ENCODE data around the gene FBXO42. TPM values are rescaled to one million over a fixed set of nuclear protein-coding genes. Genes with fewer than 3 reads are reported as not detected.
A peak's percentile ranks its signal among the peaks of the same experiment; 100 is the strongest.

The FBXO42 gene
- 24.8 TPM for total RNA-seq

DNA sequence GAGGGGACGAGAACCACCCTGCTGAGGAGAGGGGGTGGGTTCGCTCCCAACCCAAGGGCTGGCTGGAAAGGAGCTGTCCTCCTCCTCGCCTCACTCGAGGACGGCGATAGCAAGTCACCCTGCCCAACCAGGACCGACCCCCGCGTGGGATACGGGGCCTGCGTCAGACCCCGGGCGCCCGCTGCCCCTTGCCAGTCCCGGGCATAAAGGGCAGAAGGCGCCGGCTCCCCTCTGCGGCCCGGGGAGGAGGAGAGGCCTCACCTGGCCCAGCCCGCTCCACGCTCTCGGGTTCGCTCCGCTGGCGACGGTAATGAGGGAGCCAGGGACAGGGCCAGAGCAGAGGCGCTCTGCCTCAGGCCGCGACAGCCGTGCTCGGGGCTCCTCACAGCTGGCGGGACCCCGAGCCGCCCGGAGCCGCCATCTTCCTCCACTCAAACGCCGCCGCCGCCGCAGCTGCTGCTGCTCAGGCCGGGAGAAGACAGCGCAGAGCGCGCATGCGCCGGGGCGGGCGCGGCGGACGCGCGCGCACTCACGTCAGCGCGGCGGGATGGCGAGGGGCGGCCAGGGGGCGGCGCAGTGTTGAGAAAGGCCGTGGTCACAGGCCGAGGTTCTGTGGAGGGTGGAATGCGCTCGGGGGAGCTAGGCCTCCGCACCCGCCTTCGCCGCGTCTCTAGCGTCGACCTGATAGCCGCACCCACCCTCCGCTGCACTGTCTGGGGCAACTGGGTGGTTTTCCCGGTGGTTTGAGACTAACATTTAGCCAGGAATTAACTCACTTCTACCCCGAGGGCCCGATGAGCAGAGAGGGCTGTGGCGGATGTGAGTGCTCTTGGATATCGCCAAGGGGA is at the start of gene FBXO42:
Gene FBXO42 (minus strand): TSS at position 487 of the 848 bp plus-strand sequence. CDS start 37,062 bp downstream, outside the sequence.
- peak; percentile 87 for DNase-seq

- no peak for DNase-seq
Measured at GRCh38 chr1:16398371-16398953, 46.2 kb upstream of the FBXO42 start.

DNA sequence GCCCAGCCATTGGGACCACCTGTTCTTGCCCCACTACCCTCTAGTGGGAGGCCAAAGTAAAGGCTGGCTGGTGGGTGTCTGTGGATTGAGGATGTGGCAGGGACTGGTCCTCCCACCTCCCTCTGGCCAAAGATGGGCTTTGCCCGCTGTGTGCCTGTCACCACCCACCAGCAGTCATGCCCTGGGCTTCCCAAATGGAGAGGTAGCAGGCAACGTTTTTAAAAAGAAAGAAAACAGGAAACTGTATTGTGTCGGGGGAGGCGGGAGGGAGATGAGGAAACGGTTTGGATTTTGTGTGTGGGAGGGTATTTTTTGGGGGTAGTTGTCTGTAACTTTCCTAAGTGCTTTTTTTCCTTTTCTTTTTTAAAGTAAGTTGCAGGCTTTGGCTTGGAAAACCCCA is 44.8 kb upstream of the FBXO42 start:
- no peak for DNase-seq

GRCh38 chr1:16396591-16396990 is 44.3 kb upstream of the FBXO42 start:
- no peak for DNase-seq

DNA sequence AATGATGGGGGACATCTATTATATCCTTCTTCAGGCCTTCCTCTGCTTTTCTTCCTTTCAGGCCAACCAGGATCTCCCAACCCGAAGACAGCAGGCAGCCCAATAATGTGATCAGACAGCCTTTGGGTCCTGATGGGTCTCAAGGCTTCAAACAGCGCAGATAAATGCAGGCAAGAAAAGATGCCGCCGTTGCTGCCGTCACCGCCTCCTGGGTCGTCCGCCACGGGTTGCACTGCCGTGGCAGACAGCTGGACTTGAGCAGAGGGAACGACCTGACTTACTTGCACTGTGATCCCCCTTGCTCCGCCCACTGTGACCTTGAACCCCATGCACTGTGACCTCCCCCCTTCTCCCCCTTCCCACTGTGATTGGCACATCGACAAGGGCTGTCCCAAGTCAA is 42.7 kb upstream of the FBXO42 start:
- DNase-seq, result no peak

GRCh38 chr1:16393570-16394521 is 41.6 kb upstream of the FBXO42 start:
- DNase-seq, result no peak

GRCh38 chr1:16392740-16393569 is 40.7 kb upstream of the FBXO42 start:
- DNase-seq, result no peak

DNA sequence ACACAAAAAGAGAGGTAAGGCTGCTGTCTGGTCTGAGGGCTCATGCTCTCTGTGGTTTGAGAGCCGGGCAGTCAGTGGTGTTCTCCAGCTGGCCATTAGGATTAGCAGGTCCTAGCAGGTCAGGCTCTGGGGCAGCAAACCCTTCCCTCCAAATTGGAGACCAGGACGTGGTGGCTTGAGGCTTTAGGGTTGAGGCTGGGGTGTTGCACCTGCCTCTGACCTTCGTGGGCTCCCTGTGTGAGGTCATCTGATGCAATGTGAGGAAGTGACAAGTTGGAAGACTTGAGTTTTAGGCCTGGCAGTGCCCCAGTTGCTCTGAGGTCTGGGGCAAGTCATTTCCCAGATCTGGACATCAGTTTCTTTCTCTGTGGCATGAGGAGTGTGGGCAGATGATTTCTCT is 39.1 kb upstream of the FBXO42 start:
- no peak for DNase-seq

DNA sequence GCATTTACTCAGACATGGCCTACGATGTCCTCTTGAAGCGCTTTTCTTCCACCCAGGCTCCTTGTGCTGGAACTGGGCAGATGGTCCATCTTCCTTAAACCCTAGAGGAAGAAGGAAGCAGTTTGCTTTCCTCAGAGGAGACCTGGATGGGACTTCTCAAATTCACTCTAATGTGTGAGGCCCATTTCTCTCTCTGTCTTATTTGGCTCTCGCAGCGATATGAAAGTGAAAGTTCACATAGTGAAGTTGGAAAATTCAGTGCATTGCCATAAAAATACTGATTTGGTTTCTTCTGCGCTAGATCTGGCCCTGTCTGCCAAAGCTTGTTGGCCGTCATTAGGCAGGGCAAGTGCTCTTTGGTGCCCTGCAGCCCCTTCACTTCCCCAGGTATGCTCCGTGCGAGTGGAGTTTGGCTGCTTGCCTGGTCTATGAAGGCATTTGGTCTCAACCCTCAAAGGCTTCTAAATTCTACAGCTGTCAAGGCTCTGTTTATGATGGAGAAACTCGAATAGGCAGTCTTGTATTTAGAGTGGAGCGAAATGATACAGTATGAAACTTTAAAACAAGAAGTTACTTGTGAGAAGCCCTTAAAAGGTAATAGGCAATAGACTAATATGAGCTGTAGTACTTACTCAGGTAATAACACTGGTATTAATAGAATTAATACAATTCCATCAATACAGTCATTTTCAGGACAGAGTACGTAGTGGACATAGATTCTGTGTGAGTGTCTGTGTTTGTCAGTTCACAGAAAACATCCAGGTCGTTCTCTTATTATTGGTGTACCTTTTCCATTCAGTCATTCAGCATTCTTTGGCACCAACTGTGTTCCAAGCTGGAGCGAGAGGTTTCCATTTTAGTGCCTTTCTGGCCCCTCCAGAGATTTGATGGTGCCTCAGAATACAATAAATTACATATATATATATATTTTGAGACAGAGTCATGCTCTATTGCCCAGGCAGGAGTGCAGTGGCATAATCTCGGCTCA is 35.2 kb upstream of the FBXO42 start:
- DNase-seq, result peak; percentile 24

DNA sequence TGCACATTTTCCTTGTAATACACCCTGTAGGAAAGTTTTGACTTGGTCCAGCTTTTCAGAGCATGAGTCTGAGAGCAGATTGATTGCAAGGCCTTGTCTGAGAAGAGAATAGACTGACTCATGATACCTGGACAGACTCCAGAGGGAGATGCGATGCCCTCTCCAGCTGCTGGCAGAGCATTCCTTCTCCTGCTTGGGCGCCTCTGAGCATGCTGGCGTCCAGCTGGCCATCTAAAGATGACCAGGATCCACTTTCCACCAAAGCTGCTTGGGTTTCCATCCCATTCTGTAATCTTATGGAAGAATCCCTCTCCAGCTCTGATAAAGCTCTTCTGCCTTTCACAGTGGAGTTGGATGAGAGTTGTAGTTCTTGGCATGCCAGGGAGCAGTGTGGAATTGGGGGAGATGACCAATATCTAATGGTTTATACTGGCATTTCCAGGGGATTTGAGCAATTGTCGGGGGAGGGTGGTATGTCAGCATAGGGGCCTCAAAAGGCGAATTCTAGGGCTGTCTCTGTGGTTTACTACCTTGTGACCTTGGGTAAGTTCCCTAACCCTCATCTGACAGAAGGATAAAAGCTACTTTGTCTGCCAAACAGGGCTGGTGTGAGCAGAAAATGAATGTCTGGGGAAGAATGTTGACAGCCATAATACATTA is 34.3 kb upstream of the FBXO42 start:
- DNase-seq, result no peak

DNA sequence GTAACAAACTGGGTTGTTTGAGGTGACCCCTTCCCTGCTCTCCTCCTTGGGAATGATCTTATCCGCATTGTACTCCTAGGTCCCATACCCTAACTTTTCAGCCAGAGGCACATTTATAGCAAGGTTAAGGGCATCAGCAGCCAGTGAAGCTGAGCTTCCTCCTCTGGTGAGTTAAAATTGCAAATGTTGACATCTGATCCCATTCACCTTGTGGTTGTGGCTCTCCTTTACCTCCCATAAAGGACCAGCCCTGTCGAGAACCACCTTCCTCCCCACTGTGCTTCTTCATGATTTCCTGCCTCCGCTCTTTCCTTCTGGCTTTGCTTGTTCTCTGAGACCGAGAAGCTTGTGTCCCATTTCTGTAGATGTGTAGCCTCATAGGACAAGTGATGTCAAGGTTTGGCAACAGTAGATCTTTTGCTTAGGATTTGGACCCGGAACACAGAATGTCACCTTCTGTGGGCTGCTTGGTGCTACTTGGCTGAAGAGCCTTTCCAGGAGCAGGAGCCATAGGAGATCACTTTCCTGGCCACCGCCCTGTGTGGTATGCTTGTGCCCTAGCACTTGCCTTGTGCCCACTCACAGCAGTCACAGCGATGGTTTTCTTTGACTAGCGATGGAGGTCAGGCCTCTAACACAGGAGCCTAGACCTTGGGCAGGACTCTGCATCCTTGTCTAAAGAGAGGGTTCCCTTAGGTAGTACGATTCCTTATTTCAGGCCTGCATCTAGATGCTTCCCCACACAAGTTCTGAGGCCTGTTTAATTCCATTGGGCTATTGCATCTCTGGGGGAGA is 33.6 kb upstream of the FBXO42 start:
- no peak for DNase-seq

DNA sequence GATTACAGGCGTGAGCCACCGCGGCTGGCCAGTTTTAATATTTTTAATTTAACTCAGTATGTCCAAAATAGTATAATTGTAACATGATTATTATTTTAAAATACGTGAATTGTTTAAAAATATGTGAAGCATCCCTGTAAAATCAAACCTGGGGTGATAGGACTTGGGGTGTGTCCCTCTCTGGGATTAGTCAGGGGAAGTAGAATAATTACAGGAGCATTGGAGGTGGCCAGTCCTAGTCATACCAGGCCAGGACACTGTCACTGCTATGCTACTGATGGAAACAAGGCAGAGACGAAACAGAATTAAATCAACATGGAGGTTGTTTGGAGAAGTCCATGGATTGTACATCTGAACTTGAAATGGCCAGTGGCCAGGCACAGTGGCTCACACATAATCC is 31.6 kb upstream of the FBXO42 start:
- no peak for DNase-seq

DNA sequence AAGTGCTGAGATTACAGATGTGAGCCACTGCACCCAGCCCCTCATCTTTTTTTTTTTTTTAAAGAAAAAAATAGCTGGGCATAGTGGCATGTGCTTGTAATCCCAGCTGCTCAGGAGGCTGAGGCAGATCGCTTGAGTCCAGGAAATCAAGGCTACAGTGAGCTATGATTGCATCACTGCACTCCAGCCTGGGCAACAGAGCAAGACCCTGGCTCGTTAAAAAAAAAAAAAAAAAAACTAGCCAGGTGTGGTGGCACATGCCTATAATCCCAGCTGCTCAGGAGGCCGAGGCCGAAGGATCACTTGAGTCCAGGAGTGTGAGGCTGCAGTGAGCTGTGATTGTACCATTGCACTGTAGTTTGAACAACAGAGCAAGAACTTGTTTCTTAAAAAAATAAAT is 28.6 kb upstream of the FBXO42 start:
- DNase-seq, result no peak

- no peak for DNase-seq
Measured at GRCh38 chr1:16378443-16378842, 26.2 kb upstream of the FBXO42 start.

GRCh38 chr1:16376971-16377370 is 24.7 kb upstream of the FBXO42 start:
- no peak for DNase-seq

DNA sequence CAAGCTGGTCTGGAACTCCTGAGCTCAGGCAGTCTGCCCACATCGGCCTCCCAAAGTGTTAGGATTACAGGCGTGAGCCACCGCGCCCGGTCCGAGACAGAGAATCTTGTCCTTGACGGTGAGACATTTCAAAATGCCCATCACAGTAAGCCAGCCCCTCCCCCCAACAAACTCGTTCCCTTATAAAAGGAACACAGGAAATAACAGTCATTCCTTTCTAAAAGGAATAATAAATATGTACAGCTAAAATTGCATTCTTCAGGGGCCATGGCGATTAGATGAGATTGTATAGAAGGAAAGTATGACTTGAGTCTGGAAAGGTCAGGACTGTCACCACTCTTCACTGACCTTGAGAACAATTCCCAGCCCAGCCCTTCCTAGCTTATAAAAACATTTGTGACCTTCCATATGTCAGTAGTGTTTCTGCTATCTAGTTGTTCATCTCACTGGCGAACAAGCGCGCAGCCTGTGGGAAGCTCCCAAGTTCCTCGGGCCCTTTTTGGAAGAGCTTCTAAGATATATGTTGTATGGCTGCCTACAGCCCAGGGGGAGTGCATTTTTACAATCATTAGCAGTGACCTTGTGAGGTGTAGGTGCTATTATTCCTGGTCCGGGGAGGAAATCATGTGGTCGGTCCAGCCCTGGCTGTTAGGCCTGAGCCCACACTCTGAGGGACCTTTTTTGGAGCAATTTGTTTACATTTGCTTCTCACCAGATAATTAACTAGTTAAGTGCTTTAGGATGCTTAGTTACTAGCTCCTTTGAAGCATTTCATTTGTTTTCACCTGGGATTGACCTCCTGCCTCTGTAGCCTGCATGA is 23.5 kb upstream of the FBXO42 start:
- no peak for DNase-seq

DNA sequence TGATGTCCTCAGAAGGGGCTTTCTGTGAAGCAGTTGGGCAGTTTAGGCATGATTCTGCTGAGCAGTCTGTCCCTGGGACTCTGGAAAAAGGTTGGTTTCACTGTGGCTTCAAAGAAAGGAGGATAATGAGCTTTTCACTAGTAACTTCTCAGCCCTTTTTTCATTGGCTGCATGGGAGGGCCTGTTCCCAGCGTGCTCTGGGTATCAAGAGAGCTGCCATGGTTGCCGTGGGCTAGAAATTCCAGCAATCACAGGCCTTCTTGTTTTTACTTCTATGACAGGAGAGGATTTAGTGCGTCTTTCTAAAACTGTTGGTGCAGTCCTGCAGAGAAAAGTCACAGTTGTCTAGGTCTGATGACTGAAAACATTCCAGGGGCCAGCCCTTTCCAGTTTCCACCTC is 22.0 kb upstream of the FBXO42 start:
- DNase-seq, result no peak

All from skin of body (tissue), 2 donors.